ENCODE results near the gene SCNN1G. TPM values are rescaled to one million over a fixed set of nuclear protein-coding genes. Genes with fewer than 3 reads are reported as not detected.

The SCNN1G gene
- total RNA-seq, 1 donor from 2014 or later = not detected

GRCh38 chr16:23188911-23189310 lies 6.4 kb downstream of the SCNN1G start:
- TF ChIP-seq CTCF (conservative IDR thresholded peaks at IDR 0.05) = no peak
- Mint-ChIP-seq H3K4me1 (no peaks in the 10 kb centered on the region), H3K27me3 (ENCODE audit: low read depth) (peaks cover 73% of the 10 kb centered on the region), H3K27ac (ENCODE audit: unreplicated experiment) (no peak overlapping the region), H3K4me3 (no peak overlapping the region), H3K36me3 (ENCODE audit: low read depth) (no peaks in the 10 kb centered on the region), H3K9me3 (no peaks in the 10 kb centered on the region)
- no peak for DNase-seq (ENCODE audit: low read depth, low spot score)

GRCh38 chr16:23194497-23195221 lies 12.1 kb downstream of the SCNN1G start:
- H3K36me3 Mint-ChIP-seq (ENCODE audit: low read depth) = no peaks in the 10 kb centered on the region
- no peak overlapping the region for H3K4me3 Mint-ChIP-seq
- TF ChIP-seq CTCF (conservative IDR thresholded peaks at IDR 0.05) = no peak
- no peak for DNase-seq (ENCODE audit: low read depth, low spot score)
- H3K27me3 Mint-ChIP-seq (ENCODE audit: low read depth) = peaks cover 51% of the 10 kb centered on the region
- H3K27ac Mint-ChIP-seq (ENCODE audit: unreplicated experiment) = no peak overlapping the region
- no peaks in the 10 kb centered on the region for H3K9me3 Mint-ChIP-seq
- no peaks in the 10 kb centered on the region for H3K4me1 Mint-ChIP-seq

- DNase-seq (ENCODE audit: low read depth, low spot score) = no peak
- peaks cover 49% of the 10 kb centered on the region for H3K27me3 Mint-ChIP-seq (ENCODE audit: low read depth)
- H3K9me3 Mint-ChIP-seq = no peaks in the 10 kb centered on the region
- no peak overlapping the region for H3K4me3 Mint-ChIP-seq
- peaks cover 2% of the 10 kb centered on the region for H3K4me1 Mint-ChIP-seq
- H3K36me3 Mint-ChIP-seq (ENCODE audit: low read depth) = no peaks in the 10 kb centered on the region
- no peak overlapping the region for H3K27ac Mint-ChIP-seq (ENCODE audit: unreplicated experiment)
- no peak for TF ChIP-seq CTCF (conservative IDR thresholded peaks at IDR 0.05)
Measured at GRCh38 chr16:23195366-23195978, 12.9 kb downstream of the SCNN1G start.

- H3K4me3 Mint-ChIP-seq = no peak overlapping the region
- DNase-seq (ENCODE audit: low read depth, low spot score) = no peak
- peaks cover 45% of the 10 kb centered on the region for H3K27me3 Mint-ChIP-seq (ENCODE audit: low read depth)
- peaks cover 11% of the 10 kb centered on the region for H3K4me1 Mint-ChIP-seq
- no peaks in the 10 kb centered on the region for H3K9me3 Mint-ChIP-seq
- no peak overlapping the region for H3K27ac Mint-ChIP-seq (ENCODE audit: unreplicated experiment)
- no peaks in the 10 kb centered on the region for H3K36me3 Mint-ChIP-seq (ENCODE audit: low read depth)
- no peak for TF ChIP-seq CTCF (conservative IDR thresholded peaks at IDR 0.05)
Measured at GRCh38 chr16:23196539-23196938, 14.0 kb downstream of the SCNN1G start.

GRCh38 chr16:23202166-23202565 lies 19.6 kb downstream of the SCNN1G start:
- Mint-ChIP-seq H3K36me3 (ENCODE audit: low read depth) (no peaks in the 10 kb centered on the region), H3K9me3 (no peaks in the 10 kb centered on the region), H3K27me3 (ENCODE audit: low read depth) (peaks cover 21% of the 10 kb centered on the region), H3K4me1 (peaks cover 12% of the 10 kb centered on the region), H3K27ac (ENCODE audit: unreplicated experiment) (no peak overlapping the region), H3K4me3 (no peak overlapping the region)
- no peak for TF ChIP-seq CTCF (conservative IDR thresholded peaks at IDR 0.05)
- no peak for DNase-seq (ENCODE audit: low read depth, low spot score)

Data from neural crest cell (in vitro differentiated cells).